Neuron (in vitro differentiated cells): Measurements from ENCODE around the gene ZNF429.
"Not testable (repeated sequence)": the region's sequence is repeated elsewhere in the genome, so short reads cannot be mapped to it uniquely, and the experiment has no call there.

ENCODE experiments used
- H2AFZ ChIP-seq: one replicate; pipeline ENCODE4 v1.6.1; 2013; ENCODE audit warnings: low read depth, mild to moderate bottlenecking, inconsistent platforms, low read length, moderate library complexity
- H3K27me3 ChIP-seq: one replicate; pipeline ENCODE4 v1.6.1; 2013; ENCODE audit warnings: low read length; ENCODE audit not compliant: insufficient read depth
- H3K36me3 ChIP-seq: one replicate; pipeline ENCODE4 v1.6.1; 2013; ENCODE audit warnings: low read length; ENCODE audit not compliant: insufficient read depth
- H3K4me1 ChIP-seq: one replicate; pipeline ENCODE4 v1.6.1; 2013; ENCODE audit warnings: low read length; ENCODE audit not compliant: insufficient read depth
- H3K4me3 ChIP-seq: 2 replicates; pipeline ENCODE4 v1.5.1; 2013; ENCODE audit warnings: mild to moderate bottlenecking, low read length, moderate library complexity
- H3K9me3 ChIP-seq: one replicate; pipeline ENCODE4 v1.6.1; 2013; ENCODE audit warnings: low read length

The ZNF429 gene

GRCh38 chr19:21564406-21564805, 59.0 kb downstream of the ZNF429 start:
- Histone ChIP-seq H3K36me3 (no peaks in the 10 kb centered on the region), H3K4me1 (no peaks in the 10 kb centered on the region), H3K27me3 (no peaks in the 10 kb centered on the region), H3K9me3 (peaks cover 6% of the 10 kb centered on the region), H3K4me3 (no peak overlapping the region), H2AFZ (no peak overlapping the region)

GRCh38 chr19:21566073-21566472, 60.7 kb downstream of the ZNF429 start:
- Histone ChIP-seq H3K27me3 (no peaks in the 10 kb centered on the region), H3K9me3 (peaks cover 4% of the 10 kb centered on the region), H2AFZ (no peak overlapping the region), H3K4me3 (no peak overlapping the region), H3K36me3 (no peaks in the 10 kb centered on the region), H3K4me1 (no peaks in the 10 kb centered on the region)

- not testable (repeated sequence) for H3K9me3 ChIP-seq, H2AFZ ChIP-seq, H3K27me3 ChIP-seq, H3K4me1 ChIP-seq, H3K36me3 ChIP-seq, H3K4me3 ChIP-seq
These were observed 62.4 kb downstream of the ZNF429 start for GRCh38 chr19:21567806-21568205.

GRCh38 chr19:21568816-21569493, 63.6 kb downstream of the ZNF429 start:
- H3K4me3 ChIP-seq, result no peak overlapping the region
- no peak overlapping the region for H2AFZ ChIP-seq
- H3K27me3 ChIP-seq, result no peaks in the 10 kb centered on the region
- H3K4me1 ChIP-seq, result no peaks in the 10 kb centered on the region
- H3K9me3 ChIP-seq, result peaks cover 4% of the 10 kb centered on the region
- no peaks in the 10 kb centered on the region for H3K36me3 ChIP-seq

- H3K4me1 ChIP-seq, result no peaks in the 10 kb centered on the region
- no peaks in the 10 kb centered on the region for H3K36me3 ChIP-seq
- no peak overlapping the region for H2AFZ ChIP-seq
- no peak overlapping the region for H3K4me3 ChIP-seq
- H3K27me3 ChIP-seq, result no peaks in the 10 kb centered on the region
- peaks cover 4% of the 10 kb centered on the region for H3K9me3 ChIP-seq
These were observed 64.1 kb downstream of the ZNF429 start for GRCh38 chr19:21569494-21569865.

- Histone ChIP-seq H3K4me1 (no peaks in the 10 kb centered on the region), H3K27me3 (no peaks in the 10 kb centered on the region), H3K9me3 (peaks cover 4% of the 10 kb centered on the region), H3K36me3 (no peaks in the 10 kb centered on the region), H2AFZ (no peak overlapping the region), H3K4me3 (no peak overlapping the region)
These were observed 65.9 kb downstream of the ZNF429 start for GRCh38 chr19:21571316-21571715.

GRCh38 chr19:21574607-21575006, 69.2 kb downstream of the ZNF429 start:
- Histone ChIP-seq H3K9me3 (no peaks in the 10 kb centered on the region), H3K36me3 (no peaks in the 10 kb centered on the region), H3K4me1 (no peaks in the 10 kb centered on the region), H3K27me3 (no peaks in the 10 kb centered on the region), H2AFZ (no peak overlapping the region), H3K4me3 (no peak overlapping the region)

- H2AFZ ChIP-seq, result no peak overlapping the region
- no peak overlapping the region for H3K4me3 ChIP-seq
- H3K4me1 ChIP-seq, result no peaks in the 10 kb centered on the region
- no peaks in the 10 kb centered on the region for H3K27me3 ChIP-seq
- no peaks in the 10 kb centered on the region for H3K9me3 ChIP-seq
- H3K36me3 ChIP-seq, result no peaks in the 10 kb centered on the region
These were observed 71.1 kb downstream of the ZNF429 start for GRCh38 chr19:21576481-21576880.

GRCh38 chr19:21580101-21580500, 74.7 kb downstream of the ZNF429 start:
- no peaks in the 10 kb centered on the region for H3K27me3 ChIP-seq
- no peaks in the 10 kb centered on the region for H3K36me3 ChIP-seq
- H3K9me3 ChIP-seq, result peaks cover 4% of the 10 kb centered on the region
- H3K4me3 ChIP-seq, result no peak overlapping the region
- H3K4me1 ChIP-seq, result no peaks in the 10 kb centered on the region
- no peak overlapping the region for H2AFZ ChIP-seq

GRCh38 chr19:21580818-21581217, 75.4 kb downstream of the ZNF429 start:
- Histone ChIP-seq H2AFZ (no peak overlapping the region), H3K4me3 (no peak overlapping the region), H3K27me3 (no peaks in the 10 kb centered on the region), H3K4me1 (no peaks in the 10 kb centered on the region), H3K9me3 (peaks cover 8% of the 10 kb centered on the region), H3K36me3 (no peaks in the 10 kb centered on the region)

GRCh38 chr19:21581646-21582240, 76.3 kb downstream of the ZNF429 start:
- peaks cover 8% of the 10 kb centered on the region for H3K9me3 ChIP-seq
- H3K27me3 ChIP-seq, result peaks cover 3% of the 10 kb centered on the region
- H3K4me1 ChIP-seq, result no peaks in the 10 kb centered on the region
- no peak overlapping the region for H3K4me3 ChIP-seq
- no peak overlapping the region for H2AFZ ChIP-seq
- no peaks in the 10 kb centered on the region for H3K36me3 ChIP-seq

GRCh38 chr19:21584537-21584936, 79.1 kb downstream of the ZNF429 start:
- peaks cover 7% of the 10 kb centered on the region for H3K27me3 ChIP-seq
- peaks cover 11% of the 10 kb centered on the region for H3K9me3 ChIP-seq
- H3K4me1 ChIP-seq, result no peaks in the 10 kb centered on the region
- H3K36me3 ChIP-seq, result no peaks in the 10 kb centered on the region
- no peak overlapping the region for H2AFZ ChIP-seq
- no peak overlapping the region for H3K4me3 ChIP-seq

- no peaks in the 10 kb centered on the region for H3K4me1 ChIP-seq
- H2AFZ ChIP-seq, result no peak overlapping the region
- no peak overlapping the region for H3K4me3 ChIP-seq
- H3K27me3 ChIP-seq, result peaks cover 7% of the 10 kb centered on the region
- H3K9me3 ChIP-seq, result peaks cover 11% of the 10 kb centered on the region
- no peaks in the 10 kb centered on the region for H3K36me3 ChIP-seq
These were observed 80.0 kb downstream of the ZNF429 start for GRCh38 chr19:21585281-21585890.
